ENCODE measurements around the gene PBX1.

DNA sequence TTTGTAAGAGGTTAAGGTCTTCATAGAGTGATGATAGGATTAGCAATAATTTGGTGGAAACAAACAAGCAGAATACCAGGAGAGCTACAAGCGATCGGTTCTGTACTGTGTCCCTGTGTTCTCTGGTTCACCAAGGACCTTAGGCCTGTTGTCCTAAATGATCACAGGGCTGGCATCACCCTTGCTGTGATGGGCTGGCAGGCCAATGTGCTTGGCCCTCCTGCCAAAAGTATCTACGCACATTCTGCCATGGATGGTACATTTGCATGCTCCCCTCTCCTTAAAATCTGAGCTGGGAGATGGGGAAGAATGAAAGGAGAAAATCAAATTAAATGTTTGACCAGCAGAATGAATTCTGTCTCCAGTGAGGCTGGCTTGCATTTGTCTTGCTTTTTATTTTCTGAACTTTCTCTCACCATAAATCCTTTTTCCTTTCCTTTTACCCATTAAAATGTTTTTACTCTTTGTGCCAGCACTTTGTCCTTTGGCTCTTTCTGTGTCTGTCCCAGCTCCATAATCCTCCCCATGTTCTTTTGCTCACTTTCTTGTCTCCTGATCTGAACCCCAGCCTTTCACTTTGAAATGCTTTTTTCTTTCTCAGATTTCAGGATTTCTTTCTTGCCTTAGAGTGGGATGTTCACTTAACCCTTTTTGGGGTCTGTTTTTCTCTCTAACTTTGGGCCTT lies 51.7 kb downstream of the PBX1 start:
- TF ChIP-seq, protein P1, sequence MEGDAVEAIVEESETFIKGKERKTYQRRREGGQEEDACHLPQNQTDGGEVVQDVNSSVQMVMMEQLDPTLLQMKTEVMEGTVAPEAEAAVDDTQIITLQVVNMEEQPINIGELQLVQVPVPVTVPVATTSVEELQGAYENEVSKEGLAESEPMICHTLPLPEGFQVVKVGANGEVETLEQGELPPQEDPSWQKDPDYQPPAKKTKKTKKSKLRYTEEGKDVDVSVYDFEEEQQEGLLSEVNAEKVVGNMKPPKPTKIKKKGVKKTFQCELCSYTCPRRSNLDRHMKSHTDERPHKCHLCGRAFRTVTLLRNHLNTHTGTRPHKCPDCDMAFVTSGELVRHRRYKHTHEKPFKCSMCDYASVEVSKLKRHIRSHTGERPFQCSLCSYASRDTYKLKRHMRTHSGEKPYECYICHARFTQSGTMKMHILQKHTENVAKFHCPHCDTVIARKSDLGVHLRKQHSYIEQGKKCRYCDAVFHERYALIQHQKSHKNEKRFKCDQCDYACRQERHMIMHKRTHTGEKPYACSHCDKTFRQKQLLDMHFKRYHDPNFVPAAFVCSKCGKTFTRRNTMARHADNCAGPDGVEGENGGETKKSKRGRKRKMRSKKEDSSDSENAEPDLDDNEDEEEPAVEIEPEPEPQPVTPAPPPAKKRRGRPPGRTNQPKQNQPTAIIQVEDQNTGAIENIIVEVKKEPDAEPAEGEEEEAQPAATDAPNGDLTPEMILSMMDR (IDR thresholded peaks at IDR 0.05), result no peak
- TF ChIP-seq POLR2A (IDR thresholded peaks at IDR 0.05), result no peak

Measured in esophagus squamous epithelium (tissue), 4 donors.